ENCODE results near the gene ARHGAP28. TPM values are rescaled to one million over a fixed set of nuclear protein-coding genes. Genes with fewer than 3 reads are reported as not detected.

The ARHGAP28 gene
- total RNA-seq, 1 donor from 2014 or later = 350 TPM

GRCh38 chr18:6718267-6718666 is 11.2 kb upstream of the ARHGAP28 start:
- Mint-ChIP-seq H3K4me3 (ENCODE audit: unreplicated experiment) (no peak overlapping the region), H3K27ac (ENCODE audit: unreplicated experiment) (no peak overlapping the region), H3K4me1 (ENCODE audit: unreplicated experiment) (no peaks in the 10 kb centered on the region), H3K36me3 (ENCODE audit: low read depth, unreplicated experiment) (no peaks in the 10 kb centered on the region), H3K27me3 (ENCODE audit: unreplicated experiment) (no peaks in the 10 kb centered on the region), H3K9me3 (ENCODE audit: unreplicated experiment) (no peaks in the 10 kb centered on the region)
- DNase-seq (ENCODE audit: low spot score) = no peak
- no peak for TF ChIP-seq CTCF (IDR thresholded peaks at IDR 0.05; ENCODE audit: unreplicated experiment)

GRCh38 chr18:6719098-6719846 is 10.2 kb upstream of the ARHGAP28 start:
- TF ChIP-seq CTCF (IDR thresholded peaks at IDR 0.05; ENCODE audit: unreplicated experiment) = no peak
- H3K36me3 Mint-ChIP-seq (ENCODE audit: low read depth, unreplicated experiment) = no peaks in the 10 kb centered on the region
- no peak overlapping the region for H3K27ac Mint-ChIP-seq (ENCODE audit: unreplicated experiment)
- DNase-seq (ENCODE audit: low spot score) = no peak
- no peaks in the 10 kb centered on the region for H3K4me1 Mint-ChIP-seq (ENCODE audit: unreplicated experiment)
- no peaks in the 10 kb centered on the region for H3K27me3 Mint-ChIP-seq (ENCODE audit: unreplicated experiment)
- no peak overlapping the region for H3K4me3 Mint-ChIP-seq (ENCODE audit: unreplicated experiment)
- no peaks in the 10 kb centered on the region for H3K9me3 Mint-ChIP-seq (ENCODE audit: unreplicated experiment)

GRCh38 chr18:6719910-6720683 is 9.4 kb upstream of the ARHGAP28 start:
- H3K27ac Mint-ChIP-seq (ENCODE audit: unreplicated experiment) = no peak overlapping the region
- H3K4me1 Mint-ChIP-seq (ENCODE audit: unreplicated experiment) = no peaks in the 10 kb centered on the region
- H3K9me3 Mint-ChIP-seq (ENCODE audit: unreplicated experiment) = no peaks in the 10 kb centered on the region
- no peak overlapping the region for H3K4me3 Mint-ChIP-seq (ENCODE audit: unreplicated experiment)
- no peaks in the 10 kb centered on the region for H3K36me3 Mint-ChIP-seq (ENCODE audit: low read depth, unreplicated experiment)
- no peak for DNase-seq (ENCODE audit: low spot score)
- no peak for TF ChIP-seq CTCF (IDR thresholded peaks at IDR 0.05; ENCODE audit: unreplicated experiment)
- H3K27me3 Mint-ChIP-seq (ENCODE audit: unreplicated experiment) = no peaks in the 10 kb centered on the region

GRCh38 chr18:6721755-6722154 is 7.8 kb upstream of the ARHGAP28 start:
- Mint-ChIP-seq H3K4me3 (ENCODE audit: unreplicated experiment) (no peak overlapping the region), H3K9me3 (ENCODE audit: unreplicated experiment) (no peaks in the 10 kb centered on the region), H3K27ac (ENCODE audit: unreplicated experiment) (no peak overlapping the region), H3K27me3 (ENCODE audit: unreplicated experiment) (no peaks in the 10 kb centered on the region), H3K4me1 (ENCODE audit: unreplicated experiment) (peaks cover 2% of the 10 kb centered on the region), H3K36me3 (ENCODE audit: low read depth, unreplicated experiment) (no peaks in the 10 kb centered on the region)
- no peak for TF ChIP-seq CTCF (IDR thresholded peaks at IDR 0.05; ENCODE audit: unreplicated experiment)
- no peak for DNase-seq (ENCODE audit: low spot score)

GRCh38 chr18:6722690-6723089 is 6.8 kb upstream of the ARHGAP28 start:
- Mint-ChIP-seq H3K27me3 (ENCODE audit: unreplicated experiment) (peaks cover 2% of the 10 kb centered on the region), H3K4me3 (ENCODE audit: unreplicated experiment) (no peak overlapping the region), H3K4me1 (ENCODE audit: unreplicated experiment) (peaks cover 8% of the 10 kb centered on the region), H3K9me3 (ENCODE audit: unreplicated experiment) (no peaks in the 10 kb centered on the region), H3K27ac (ENCODE audit: unreplicated experiment) (no peak overlapping the region), H3K36me3 (ENCODE audit: low read depth, unreplicated experiment) (no peaks in the 10 kb centered on the region)
- no peak for TF ChIP-seq CTCF (IDR thresholded peaks at IDR 0.05; ENCODE audit: unreplicated experiment)
- no peak for DNase-seq (ENCODE audit: low spot score)

Measured in endothelial cell (in vitro differentiated cells).